ENCODE results near the gene NRP2. TPM values are rescaled to one million over a fixed set of nuclear protein-coding genes. Genes with fewer than 3 reads are reported as not detected.

NRP2 gene
- total RNA-seq, 4 donors from 2014 or later: 35.1 to 146 (median 63.9) TPM

GRCh38 chr2:205656461-205656860 lies 25.8 kb upstream of the NRP2 start:
- in situ Hi-C loops (cut with MboI; ENCODE audit: low pct_ligation_motif_present in 1 of 4, low pct_unique_long_range_greater_than_20kb in 1 of 4, low sequenced_read_pairs in 3 of 4) (loop anchor here in 3 of 4 donors (25.0 kb wide), 3 partner anchors 794 to 1319 kb away; no protein-coding TSS in a partner anchor), intact Hi-C loops (cut with DNase I; ENCODE audit: low total_unique reads) (no loop called here)
- H3K27ac ChIP-seq: no peak overlapping the region
- no peaks in the 10 kb centered on the region for H3K9me3 ChIP-seq
- DNase-seq: no peak
- no peaks in the 10 kb centered on the region for H3K36me3 ChIP-seq
- no peaks in the 10 kb centered on the region for H3K27me3 ChIP-seq
- WGBS, 2 donors (ENCODE audit: low coverage in 1 of 2): 66 to 79% methylated on average over 5 to 7 of the region's 7 CpGs
- peaks cover 0 to 8% (median 2%) of the 10 kb centered on the region in 4 donors for H3K4me1 ChIP-seq
- H3K4me3 ChIP-seq: no peak overlapping the region
- TF ChIP-seq EP300 (IDR thresholded peaks at IDR 0.05; ENCODE audit: low read depth) (no peak), POLR2AphosphoS5 (IDR thresholded peaks at IDR 0.05) (no peak), POLR2A (IDR thresholded peaks at IDR 0.05) (no peak)
- TF ChIP-seq, protein P1, sequence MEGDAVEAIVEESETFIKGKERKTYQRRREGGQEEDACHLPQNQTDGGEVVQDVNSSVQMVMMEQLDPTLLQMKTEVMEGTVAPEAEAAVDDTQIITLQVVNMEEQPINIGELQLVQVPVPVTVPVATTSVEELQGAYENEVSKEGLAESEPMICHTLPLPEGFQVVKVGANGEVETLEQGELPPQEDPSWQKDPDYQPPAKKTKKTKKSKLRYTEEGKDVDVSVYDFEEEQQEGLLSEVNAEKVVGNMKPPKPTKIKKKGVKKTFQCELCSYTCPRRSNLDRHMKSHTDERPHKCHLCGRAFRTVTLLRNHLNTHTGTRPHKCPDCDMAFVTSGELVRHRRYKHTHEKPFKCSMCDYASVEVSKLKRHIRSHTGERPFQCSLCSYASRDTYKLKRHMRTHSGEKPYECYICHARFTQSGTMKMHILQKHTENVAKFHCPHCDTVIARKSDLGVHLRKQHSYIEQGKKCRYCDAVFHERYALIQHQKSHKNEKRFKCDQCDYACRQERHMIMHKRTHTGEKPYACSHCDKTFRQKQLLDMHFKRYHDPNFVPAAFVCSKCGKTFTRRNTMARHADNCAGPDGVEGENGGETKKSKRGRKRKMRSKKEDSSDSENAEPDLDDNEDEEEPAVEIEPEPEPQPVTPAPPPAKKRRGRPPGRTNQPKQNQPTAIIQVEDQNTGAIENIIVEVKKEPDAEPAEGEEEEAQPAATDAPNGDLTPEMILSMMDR (IDR thresholded peaks at IDR 0.05): no peak

DNA sequence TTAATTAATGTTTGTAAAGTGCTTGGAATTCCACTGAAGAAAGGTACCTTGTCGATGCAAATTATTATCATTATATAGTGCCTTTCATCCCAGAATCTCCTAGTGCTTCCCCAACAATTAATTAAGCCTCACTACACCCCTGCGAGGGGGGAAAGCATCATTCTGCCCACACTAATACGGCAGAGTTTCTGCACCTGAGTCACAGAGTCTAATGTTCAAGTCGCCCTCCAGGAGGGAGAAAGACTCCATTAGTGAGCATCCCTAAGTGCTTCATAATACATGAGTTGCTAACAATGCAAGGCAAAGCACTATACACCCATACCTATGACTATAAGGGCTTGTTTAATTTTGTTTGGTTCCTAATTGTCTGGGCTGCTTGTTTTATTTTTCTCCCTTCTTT lies 25.4 kb upstream of the NRP2 start:
- Histone ChIP-seq H3K4me3 (no peak overlapping the region), H3K27me3 (no peaks in the 10 kb centered on the region), H3K4me1 (peaks cover 0 to 8% (median 2%) of the 10 kb centered on the region in 4 donors), H3K27ac (no peak overlapping the region), H3K36me3 (no peaks in the 10 kb centered on the region), H3K9me3 (no peaks in the 10 kb centered on the region)
- 81% methylated on average over 4 of the region's 4 CpGs; no CpG with 5 or more reads in 1 of the 2 donors for WGBS, 2 donors (ENCODE audit: low coverage in 1 of 2)
- intact Hi-C loops (cut with DNase I; ENCODE audit: low total_unique reads): no loop called here
- no peak for DNase-seq
- in situ Hi-C loops (cut with MboI; ENCODE audit: low pct_ligation_motif_present in 1 of 4, low pct_unique_long_range_greater_than_20kb in 1 of 4, low sequenced_read_pairs in 3 of 4): loop anchor here in 3 of 4 donors (25.0 kb wide), 3 partner anchors 795 to 1320 kb away; no protein-coding TSS in a partner anchor
- TF ChIP-seq POLR2AphosphoS5 (IDR thresholded peaks at IDR 0.05) (no peak), POLR2A (IDR thresholded peaks at IDR 0.05) (no peak), EP300 (IDR thresholded peaks at IDR 0.05; ENCODE audit: low read depth) (no peak)

DNA sequence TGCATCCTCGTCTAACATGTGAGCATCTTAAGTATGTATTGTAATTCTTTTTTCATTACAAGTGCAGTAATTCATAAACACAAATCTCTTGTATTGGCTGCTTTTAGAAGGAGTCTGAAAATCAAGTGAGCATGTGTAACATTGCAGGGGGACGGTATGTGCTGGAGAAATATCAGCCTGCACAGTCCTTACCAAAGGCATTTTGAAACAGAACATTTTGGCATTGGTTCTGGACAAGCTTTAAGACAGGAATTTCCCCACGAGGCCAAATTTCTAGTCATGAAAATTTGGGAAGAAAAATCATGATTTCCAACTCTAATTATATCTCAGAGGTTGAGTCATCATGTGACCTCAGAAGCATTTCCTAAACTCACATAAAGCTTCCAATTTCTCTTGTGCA lies 24.7 kb upstream of the NRP2 start:
- H3K36me3 ChIP-seq: no peaks in the 10 kb centered on the region
- H3K9me3 ChIP-seq: no peaks in the 10 kb centered on the region
- no peak overlapping the region for H3K4me3 ChIP-seq
- peaks cover 0 to 8% (median 2%) of the 10 kb centered on the region in 4 donors for H3K4me1 ChIP-seq
- TF ChIP-seq POLR2A (IDR thresholded peaks at IDR 0.05): no peak
- TF ChIP-seq, protein P1 (IDR thresholded peaks at IDR 0.05): no peak
- TF ChIP-seq EP300 (IDR thresholded peaks at IDR 0.05; ENCODE audit: low read depth): peak; percentile 50
- TF ChIP-seq POLR2AphosphoS5 (IDR thresholded peaks at IDR 0.05): peak; percentile 40 to 74 (median 53)
- 0 to 55% methylated on average over 2 to 3 of the region's 3 CpGs for WGBS, 2 donors (ENCODE audit: low coverage in 1 of 2)
- in situ Hi-C loops (cut with MboI; ENCODE audit: low pct_ligation_motif_present in 1 of 4, low pct_unique_long_range_greater_than_20kb in 1 of 4, low sequenced_read_pairs in 3 of 4) (loop anchor here in 3 of 4 donors (25.0 kb wide), 3 partner anchors 795 to 1320 kb away; no protein-coding TSS in a partner anchor), intact Hi-C loops (cut with DNase I; ENCODE audit: low total_unique reads) (no loop called here)
- no peak for DNase-seq
- H3K27ac ChIP-seq: no peak overlapping the region
- no peaks in the 10 kb centered on the region for H3K27me3 ChIP-seq

DNA sequence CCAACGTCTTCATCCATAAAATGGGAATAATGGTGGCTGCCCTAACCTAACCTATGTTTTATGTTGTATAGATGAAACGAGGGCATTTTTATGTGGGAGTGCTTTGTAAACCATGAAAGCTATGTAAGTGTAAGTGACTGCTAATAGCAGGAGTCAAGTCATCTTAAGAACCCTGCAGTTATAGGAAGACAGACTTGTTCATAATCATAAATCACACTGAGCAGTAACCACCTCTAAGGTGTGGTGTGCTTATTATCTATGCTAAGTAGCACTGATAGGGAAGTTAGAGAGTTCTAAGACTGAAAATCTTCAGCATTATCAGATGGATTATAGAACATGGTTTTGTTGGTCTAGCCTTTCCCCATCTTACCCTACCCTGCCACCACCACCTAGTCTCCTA lies 24.2 kb upstream of the NRP2 start:
- DNase-seq: no peak
- H3K4me1 ChIP-seq: peaks cover 0 to 8% (median 2%) of the 10 kb centered on the region in 4 donors
- TF ChIP-seq EP300 (IDR thresholded peaks at IDR 0.05; ENCODE audit: low read depth) (no peak), POLR2A (IDR thresholded peaks at IDR 0.05) (no peak), POLR2AphosphoS5 (IDR thresholded peaks at IDR 0.05) (no peak)
- TF ChIP-seq, protein P1 (IDR thresholded peaks at IDR 0.05): no peak
- H3K27ac ChIP-seq: no peak overlapping the region
- intact Hi-C loops (cut with DNase I; ENCODE audit: low total_unique reads): no loop called here
- H3K27me3 ChIP-seq: no peaks in the 10 kb centered on the region
- no peaks in the 10 kb centered on the region for H3K36me3 ChIP-seq
- H3K9me3 ChIP-seq: no peaks in the 10 kb centered on the region
- in situ Hi-C loops (cut with MboI; ENCODE audit: low pct_ligation_motif_present in 1 of 4, low pct_unique_long_range_greater_than_20kb in 1 of 4, low sequenced_read_pairs in 3 of 4): loop anchor here in 3 of 4 donors (25.0 kb wide), 3 partner anchors 796 to 1321 kb away; no protein-coding TSS in a partner anchor
- WGBS, 2 donors (ENCODE audit: low coverage in 1 of 2): 50 to 84% methylated on average over 1 to 2 of the region's 2 CpGs
- no peak overlapping the region for H3K4me3 ChIP-seq

Measured in transverse colon (tissue), 4 donors.